ENCODE data around the gene KHDC1L.

The KHDC1L gene

DNA sequence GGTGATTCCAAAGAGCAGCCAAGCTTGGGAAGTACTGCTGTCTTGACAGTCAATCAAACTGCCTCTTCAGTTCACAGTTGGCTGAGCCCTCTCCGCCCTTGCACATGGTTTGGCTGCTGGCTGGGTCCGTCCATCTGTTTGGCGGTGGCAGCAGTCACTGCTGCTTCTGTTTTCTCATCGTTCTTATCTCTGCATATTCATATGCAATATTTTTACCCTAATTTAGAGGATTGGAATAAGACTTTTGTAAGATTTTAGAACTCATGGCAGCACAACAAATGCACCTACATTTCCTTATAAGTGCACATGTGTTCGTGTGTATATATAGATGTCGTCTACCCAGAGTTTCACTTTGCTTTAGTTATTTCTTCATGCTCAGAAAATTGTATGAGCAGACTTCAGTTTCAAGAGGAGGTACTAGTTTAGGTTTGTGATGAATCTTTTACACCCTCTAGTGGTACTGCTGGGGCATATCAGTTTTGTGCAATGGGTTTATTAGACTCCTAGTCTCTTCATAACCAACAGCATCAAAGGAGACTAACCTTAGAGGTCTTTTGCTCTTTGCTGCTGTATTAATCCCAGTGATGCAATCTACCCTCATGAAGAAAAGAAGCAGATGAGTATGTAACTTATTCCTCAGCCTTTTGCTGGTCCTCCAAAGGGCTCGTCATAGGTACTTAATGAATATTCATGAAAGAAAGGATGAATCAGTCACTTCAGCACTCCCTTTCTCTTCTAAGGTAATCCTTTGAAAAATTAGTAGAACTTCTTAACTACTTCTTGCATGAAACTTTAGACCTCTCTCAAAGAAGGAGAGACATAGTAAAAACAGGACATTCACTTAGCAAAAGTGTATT is 44.3 kb downstream of the KHDC1L start:
- H3K27ac ChIP-seq: no peak overlapping the region
- no peaks in the 10 kb centered on the region for H3K9me3 ChIP-seq
- H3K4me3 ChIP-seq (ENCODE audit: low read depth in 1 of 2, low read length in 1 of 2): no peak overlapping the region
- H3K4me1 ChIP-seq (ENCODE audit: control insufficient read depth in 1 of 2, insufficient read depth in 1 of 2, low read depth in 1 of 2, low read length in 1 of 2): no peaks in the 10 kb centered on the region
- H3K27me3 ChIP-seq: no peaks in the 10 kb centered on the region
- H3K36me3 ChIP-seq: no peaks in the 10 kb centered on the region
- TF ChIP-seq, protein P1, sequence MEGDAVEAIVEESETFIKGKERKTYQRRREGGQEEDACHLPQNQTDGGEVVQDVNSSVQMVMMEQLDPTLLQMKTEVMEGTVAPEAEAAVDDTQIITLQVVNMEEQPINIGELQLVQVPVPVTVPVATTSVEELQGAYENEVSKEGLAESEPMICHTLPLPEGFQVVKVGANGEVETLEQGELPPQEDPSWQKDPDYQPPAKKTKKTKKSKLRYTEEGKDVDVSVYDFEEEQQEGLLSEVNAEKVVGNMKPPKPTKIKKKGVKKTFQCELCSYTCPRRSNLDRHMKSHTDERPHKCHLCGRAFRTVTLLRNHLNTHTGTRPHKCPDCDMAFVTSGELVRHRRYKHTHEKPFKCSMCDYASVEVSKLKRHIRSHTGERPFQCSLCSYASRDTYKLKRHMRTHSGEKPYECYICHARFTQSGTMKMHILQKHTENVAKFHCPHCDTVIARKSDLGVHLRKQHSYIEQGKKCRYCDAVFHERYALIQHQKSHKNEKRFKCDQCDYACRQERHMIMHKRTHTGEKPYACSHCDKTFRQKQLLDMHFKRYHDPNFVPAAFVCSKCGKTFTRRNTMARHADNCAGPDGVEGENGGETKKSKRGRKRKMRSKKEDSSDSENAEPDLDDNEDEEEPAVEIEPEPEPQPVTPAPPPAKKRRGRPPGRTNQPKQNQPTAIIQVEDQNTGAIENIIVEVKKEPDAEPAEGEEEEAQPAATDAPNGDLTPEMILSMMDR (IDR thresholded peaks at IDR 0.05): no peak

GRCh38 chr6:73180076-73180738 is 45.1 kb downstream of the KHDC1L start:
- no peaks in the 10 kb centered on the region for H3K27me3 ChIP-seq
- no peaks in the 10 kb centered on the region for H3K36me3 ChIP-seq
- H3K27ac ChIP-seq: no peak overlapping the region
- no peaks in the 10 kb centered on the region for H3K4me1 ChIP-seq (ENCODE audit: control insufficient read depth in 1 of 2, insufficient read depth in 1 of 2, low read depth in 1 of 2, low read length in 1 of 2)
- TF ChIP-seq, protein P1 (IDR thresholded peaks at IDR 0.05): no peak
- H3K9me3 ChIP-seq: no peaks in the 10 kb centered on the region
- H3K4me3 ChIP-seq (ENCODE audit: low read depth in 1 of 2, low read length in 1 of 2): no peak overlapping the region

DNA sequence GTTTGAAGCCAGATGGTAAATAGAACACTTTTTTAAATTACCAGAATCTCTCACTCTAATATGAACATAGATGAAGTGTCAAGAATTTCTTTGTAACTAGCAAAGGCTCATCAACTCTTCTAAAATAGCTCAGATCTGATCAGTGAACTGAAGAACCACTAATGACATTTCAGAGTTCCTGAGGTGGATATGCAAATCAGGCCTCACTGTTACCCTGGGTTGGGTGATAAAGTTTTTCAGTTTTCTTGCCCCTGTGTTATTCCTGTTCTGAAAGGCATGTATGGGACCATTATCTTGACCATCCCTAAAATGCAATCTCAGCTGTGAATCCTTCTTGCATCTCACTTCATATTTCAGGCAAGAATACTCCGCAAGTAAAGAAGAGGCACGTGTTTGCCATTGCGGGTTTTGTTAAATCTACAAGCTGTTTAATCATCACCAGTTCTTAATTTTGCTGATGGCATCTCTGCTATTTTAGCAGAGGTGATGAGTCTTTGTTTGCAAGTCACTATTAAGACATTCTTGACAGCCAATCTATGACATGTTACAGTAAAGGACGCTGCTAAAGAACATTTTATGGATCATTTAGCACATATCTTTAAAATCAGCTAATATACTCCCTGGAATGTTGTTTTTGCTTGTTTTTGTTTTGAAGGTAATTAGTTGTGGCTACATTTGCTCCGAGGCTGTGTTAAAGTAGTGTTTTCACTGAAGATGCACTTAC is 47.9 kb downstream of the KHDC1L start:
- no peak overlapping the region for H3K4me3 ChIP-seq (ENCODE audit: low read depth in 1 of 2, low read length in 1 of 2)
- H3K36me3 ChIP-seq: no peaks in the 10 kb centered on the region
- no peak overlapping the region for H3K27ac ChIP-seq
- TF ChIP-seq, protein P1 (IDR thresholded peaks at IDR 0.05): no peak
- no peaks in the 10 kb centered on the region for H3K9me3 ChIP-seq
- no peaks in the 10 kb centered on the region for H3K4me1 ChIP-seq (ENCODE audit: control insufficient read depth in 1 of 2, insufficient read depth in 1 of 2, low read depth in 1 of 2, low read length in 1 of 2)
- H3K27me3 ChIP-seq: no peaks in the 10 kb centered on the region

DNA sequence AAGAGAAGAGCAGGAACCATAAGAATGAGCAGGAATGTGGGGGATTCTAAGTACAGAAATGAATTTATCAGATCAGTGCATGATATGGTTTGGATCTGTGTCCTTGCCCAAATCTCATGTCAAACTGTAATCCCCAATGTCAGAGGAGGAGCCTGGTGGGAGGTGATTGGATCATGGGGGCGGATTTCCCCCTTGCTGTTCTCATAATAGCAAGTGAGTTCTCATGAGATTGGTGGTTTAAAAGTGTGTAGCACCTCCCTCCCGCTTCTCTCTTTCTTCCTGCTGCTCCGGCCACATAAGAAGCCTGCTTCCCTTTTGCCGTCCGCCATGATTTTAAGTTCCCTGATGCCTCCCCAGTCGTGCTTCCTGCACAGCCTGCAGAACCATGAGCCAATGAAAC is 49.2 kb downstream of the KHDC1L start:
- no peaks in the 10 kb centered on the region for H3K27me3 ChIP-seq
- H3K4me3 ChIP-seq (ENCODE audit: low read depth in 1 of 2, low read length in 1 of 2): no peak overlapping the region
- H3K9me3 ChIP-seq: no peaks in the 10 kb centered on the region
- no peaks in the 10 kb centered on the region for H3K36me3 ChIP-seq
- no peak overlapping the region for H3K27ac ChIP-seq
- TF ChIP-seq, protein P1 (IDR thresholded peaks at IDR 0.05): no peak
- no peaks in the 10 kb centered on the region for H3K4me1 ChIP-seq (ENCODE audit: control insufficient read depth in 1 of 2, insufficient read depth in 1 of 2, low read depth in 1 of 2, low read length in 1 of 2)

DNA sequence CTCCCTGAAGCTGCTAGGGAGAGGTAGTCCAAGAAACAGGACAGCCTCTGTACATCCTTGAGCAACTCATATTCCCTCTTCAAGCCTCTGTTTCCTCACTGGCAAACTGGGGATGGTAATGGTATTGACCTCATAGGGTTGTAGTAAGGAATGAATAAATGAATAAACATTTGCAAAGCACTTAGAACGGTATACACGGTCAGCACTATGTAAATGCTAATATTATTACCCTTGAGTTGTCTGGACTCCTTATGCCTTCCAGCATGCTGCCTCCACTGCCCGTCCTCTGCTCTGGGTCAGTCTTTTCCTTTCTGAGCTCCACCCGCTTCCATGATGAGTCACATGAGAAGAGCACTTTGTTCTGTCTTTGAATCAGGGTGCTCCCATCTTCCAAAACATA is 50.6 kb downstream of the KHDC1L start:
- no peak overlapping the region for H3K27ac ChIP-seq
- TF ChIP-seq, protein P1 (IDR thresholded peaks at IDR 0.05): no peak
- no peaks in the 10 kb centered on the region for H3K27me3 ChIP-seq
- no peak overlapping the region for H3K4me3 ChIP-seq (ENCODE audit: low read depth in 1 of 2, low read length in 1 of 2)
- H3K36me3 ChIP-seq: no peaks in the 10 kb centered on the region
- no peaks in the 10 kb centered on the region for H3K9me3 ChIP-seq
- no peaks in the 10 kb centered on the region for H3K4me1 ChIP-seq (ENCODE audit: control insufficient read depth in 1 of 2, insufficient read depth in 1 of 2, low read depth in 1 of 2, low read length in 1 of 2)

Data from neutrophil (primary cell).